Stimulated activated effector memory CD8-positive, alpha-beta T cell treated with anti-CD3 and anti-CD28 coated beads, Interleukin-12 subunit alpha, Interleukin-12 subunit beta, amount 100 ng/mL, for 72 hours (primary cell): Measurements from ENCODE around the gene C6orf89.

Experiments
- ATAC-seq: fragments of 150-1000 bp; cut with Tn5 transposase; 2 replicates; pipeline ENCODE4 v1.10.0; 2021
- DNase-seq, 2 donors: peaks; one replicate each; pipeline ENCODE4 v3.0.0; 2021 to 2022; ENCODE audit warnings: low spot score in 2 of 2
- H3K27ac Mint-ChIP-seq: one replicate; pipeline ENCODE4 v1.8.0; 2022; ENCODE audit warnings: mild to moderate bottlenecking, mixed read lengths
- H3K36me3 Mint-ChIP-seq: one replicate; pipeline ENCODE4 v1.8.0; 2022; ENCODE audit warnings: mild to moderate bottlenecking, mixed read lengths
- H3K4me1 Mint-ChIP-seq: one replicate; pipeline ENCODE4 v1.8.0; 2022; ENCODE audit warnings: mixed read lengths
- H3K4me3 Mint-ChIP-seq: one replicate; pipeline ENCODE4 v1.8.0; 2022; ENCODE audit warnings: mild to moderate bottlenecking, mixed read lengths
- H3K9me3 Mint-ChIP-seq: one replicate; pipeline ENCODE4 v1.8.0; 2022; ENCODE audit warnings: mixed read lengths

C6orf89 gene

DNA sequence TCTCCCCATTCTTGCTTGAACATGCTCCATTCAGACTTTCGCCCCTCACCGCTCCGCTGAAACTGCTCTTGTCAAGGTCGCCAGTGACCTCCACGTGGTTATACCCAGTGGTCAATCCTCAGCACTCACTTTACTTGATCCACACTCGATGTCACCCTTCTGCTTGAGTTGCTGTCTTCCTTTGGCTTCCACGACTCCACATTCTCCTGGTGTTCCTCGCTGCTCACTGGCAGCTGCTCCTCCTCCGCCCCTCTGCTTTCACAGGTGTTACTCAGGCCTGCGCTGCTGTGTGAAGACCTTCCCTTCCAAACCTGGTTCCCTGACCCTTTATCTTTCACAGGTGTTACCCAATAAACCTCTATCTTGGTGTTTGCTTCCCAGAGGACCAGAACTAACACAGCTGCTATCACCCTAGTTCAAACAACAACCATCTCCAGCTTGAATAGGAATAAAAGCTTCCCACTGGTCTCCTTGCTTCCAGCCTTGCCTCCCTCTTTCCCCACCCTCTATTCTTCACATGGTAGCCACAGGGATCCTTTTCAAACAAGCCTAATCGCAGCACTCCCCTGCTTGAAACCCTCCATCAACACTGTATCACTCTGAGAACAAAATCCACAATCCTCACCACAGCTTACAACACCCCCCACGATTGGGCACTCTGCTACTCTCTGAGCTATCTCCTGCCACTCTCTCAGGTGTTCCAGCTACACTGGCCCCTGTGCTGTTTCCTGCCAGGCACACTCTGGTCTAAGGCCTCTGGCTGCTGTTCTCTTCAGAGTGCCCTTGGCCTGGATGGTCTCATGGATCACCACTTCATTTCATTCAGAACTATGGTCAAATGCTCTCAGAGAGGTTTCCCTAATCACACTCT is 21.8 kb upstream of the C6orf89 start:
- H3K4me1 Mint-ChIP-seq = peaks cover 62% of the 10 kb centered on the region
- no peak overlapping the region for H3K4me3 Mint-ChIP-seq
- H3K9me3 Mint-ChIP-seq = no peaks in the 10 kb centered on the region
- H3K27ac Mint-ChIP-seq = peak overlapping the region; percentile 27
- DNase-seq (no peak), ATAC-seq (no peak)
- peaks cover 89% of the 10 kb centered on the region for H3K36me3 Mint-ChIP-seq

GRCh38 chr6:36865835-36866234 is 19.9 kb upstream of the C6orf89 start:
- peaks cover 70% of the 10 kb centered on the region for H3K4me1 Mint-ChIP-seq
- no peak for DNase-seq
- no peaks in the 10 kb centered on the region for H3K9me3 Mint-ChIP-seq
- ATAC-seq = no peak
- no peak overlapping the region for H3K4me3 Mint-ChIP-seq
- peak overlapping the region; percentile 49 for H3K27ac Mint-ChIP-seq
- peaks cover 92% of the 10 kb centered on the region for H3K36me3 Mint-ChIP-seq

DNA sequence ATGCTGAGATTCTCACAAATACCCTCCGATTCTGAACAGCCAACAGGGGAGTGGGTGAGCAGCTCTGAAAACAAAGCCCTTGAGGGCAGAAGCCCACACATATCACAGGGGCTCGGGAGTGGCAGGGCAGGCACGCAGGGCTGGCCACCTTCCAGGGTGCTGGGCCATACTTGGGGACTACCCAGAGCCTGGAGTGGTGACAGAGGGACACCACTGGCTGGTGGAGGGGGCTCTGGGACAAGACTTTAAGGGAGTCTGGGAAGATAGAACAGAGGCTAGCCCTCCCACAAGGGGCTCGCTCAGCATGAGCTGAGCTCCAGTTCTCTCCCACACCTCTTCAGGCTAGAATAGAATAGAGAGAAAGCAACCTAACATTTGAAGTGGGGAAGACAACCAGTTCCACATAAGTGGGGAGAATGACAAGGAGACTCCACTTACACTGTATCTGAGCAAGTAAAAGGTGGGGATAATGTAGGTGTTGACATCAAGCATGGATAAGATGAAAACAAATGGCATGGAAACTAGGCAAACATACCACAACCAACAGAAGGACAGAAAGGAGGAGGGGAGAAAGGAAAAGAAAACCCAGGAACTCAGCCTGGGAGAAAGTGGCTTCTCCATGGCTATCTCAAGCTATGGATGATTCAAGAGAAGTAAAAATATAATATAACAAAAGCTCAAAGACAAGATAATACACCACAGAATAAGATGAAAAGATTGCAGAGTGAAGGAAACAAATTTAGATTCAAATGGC is 18.1 kb upstream of the C6orf89 start:
- DNase-seq (no peak), ATAC-seq (no peak)
- H3K4me1 Mint-ChIP-seq = peaks cover 75% of the 10 kb centered on the region
- H3K4me3 Mint-ChIP-seq = no peak overlapping the region
- no peaks in the 10 kb centered on the region for H3K9me3 Mint-ChIP-seq
- peak overlapping the region; percentile 1 for H3K27ac Mint-ChIP-seq
- peaks cover 88% of the 10 kb centered on the region for H3K36me3 Mint-ChIP-seq

DNA sequence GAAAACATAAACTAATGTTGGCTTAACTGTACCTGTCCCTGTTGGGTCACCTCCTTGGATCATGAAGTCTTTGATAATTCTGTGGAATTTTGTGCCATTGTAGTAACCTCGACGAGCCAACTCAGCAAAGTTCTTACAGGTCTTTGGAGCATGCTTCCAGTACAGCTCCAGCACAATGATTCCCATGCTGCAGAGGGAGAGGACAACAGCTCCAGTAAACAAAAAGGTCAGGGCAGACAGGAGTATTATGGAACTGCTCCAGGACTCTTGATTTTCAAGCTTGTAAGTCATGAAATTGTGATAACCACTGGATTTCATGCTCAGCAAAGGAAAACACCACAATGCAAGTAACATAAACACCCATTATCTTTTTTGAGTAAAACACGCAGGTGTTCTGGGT is 14.1 kb upstream of the C6orf89 start:
- peaks cover 59% of the 10 kb centered on the region for H3K4me1 Mint-ChIP-seq
- H3K27ac Mint-ChIP-seq = no peak overlapping the region
- ATAC-seq (no peak), DNase-seq (no peak)
- no peak overlapping the region for H3K4me3 Mint-ChIP-seq
- peaks cover 72% of the 10 kb centered on the region for H3K36me3 Mint-ChIP-seq
- H3K9me3 Mint-ChIP-seq = no peaks in the 10 kb centered on the region

DNA sequence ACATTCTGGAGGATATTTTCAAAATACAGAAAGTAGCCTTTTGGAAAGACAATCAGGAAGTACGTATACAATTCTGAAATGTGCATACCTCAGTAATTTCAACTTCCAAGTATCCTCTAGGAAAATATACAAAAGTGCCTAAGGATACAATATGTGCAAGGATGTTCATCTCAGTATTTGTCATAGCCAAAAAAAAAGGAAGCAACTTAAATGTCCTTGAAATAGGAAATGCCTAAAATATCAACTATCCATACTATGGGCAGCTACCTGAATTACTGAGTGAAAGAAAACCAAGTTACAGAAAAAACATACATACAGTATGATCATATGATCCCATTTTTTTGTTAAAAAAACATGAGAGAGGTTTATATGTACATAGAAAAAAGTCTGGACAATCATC is 12.6 kb upstream of the C6orf89 start:
- DNase-seq = no peak
- peaks cover 58% of the 10 kb centered on the region for H3K36me3 Mint-ChIP-seq
- peak overlapping the region; percentile 90 for H3K4me3 Mint-ChIP-seq
- H3K27ac Mint-ChIP-seq = peak overlapping the region; percentile 99
- peaks cover 45% of the 10 kb centered on the region for H3K4me1 Mint-ChIP-seq
- no peak for ATAC-seq
- H3K9me3 Mint-ChIP-seq = no peaks in the 10 kb centered on the region

GRCh38 chr6:36873612-36874442 is 11.9 kb upstream of the C6orf89 start:
- Mint-ChIP-seq H3K9me3 (no peaks in the 10 kb centered on the region), H3K36me3 (peaks cover 51% of the 10 kb centered on the region), H3K4me3 (peak overlapping the region; percentile 90), H3K27ac (peak overlapping the region; percentile 99), H3K4me1 (peaks cover 42% of the 10 kb centered on the region)
- ATAC-seq = no peak
- no peak for DNase-seq

GRCh38 chr6:36874443-36875249 is 11.1 kb upstream of the C6orf89 start, which contains the start of gene PPIL1:
Gene PPIL1 (minus strand): TSS chr6:36874803. CDS start chr6:36874772, 31 bp downstream.
- peak; percentile 75 to 94 for DNase-seq
- H3K27ac Mint-ChIP-seq = peak within 1 kb of the TSS; percentile 99
- peaks cover 42% of the 10 kb centered on the region for H3K36me3 Mint-ChIP-seq
- ATAC-seq = peak; percentile 84
- H3K4me1 Mint-ChIP-seq = peaks cover 42% of the 10 kb centered on the region
- H3K4me3 Mint-ChIP-seq = peak within 1 kb of the TSS; percentile 90
- no peaks in the 10 kb centered on the region for H3K9me3 Mint-ChIP-seq

DNA sequence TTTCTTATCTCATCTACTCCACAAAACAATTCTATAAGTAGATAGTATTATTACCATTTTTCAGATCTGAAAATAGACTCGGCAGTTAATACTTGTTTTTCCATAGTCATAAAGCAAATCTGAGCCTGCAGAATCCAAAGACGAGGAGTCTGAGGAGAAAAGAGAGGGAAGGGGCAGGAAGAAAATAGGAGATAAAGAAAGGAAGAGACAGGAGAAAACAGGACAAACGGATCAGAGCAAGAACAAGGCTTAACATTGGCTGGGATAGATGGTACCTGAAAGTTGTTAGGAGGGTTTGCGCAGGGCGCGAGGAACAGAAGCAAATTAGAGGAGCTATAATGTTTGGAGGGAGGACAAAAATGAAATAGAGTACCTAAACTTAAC is 10.5 kb upstream of the C6orf89 start:
- peak overlapping the region; percentile 90 for H3K4me3 Mint-ChIP-seq
- ATAC-seq = no peak
- H3K36me3 Mint-ChIP-seq = peaks cover 36% of the 10 kb centered on the region
- H3K9me3 Mint-ChIP-seq = no peaks in the 10 kb centered on the region
- H3K4me1 Mint-ChIP-seq = peaks cover 39% of the 10 kb centered on the region
- H3K27ac Mint-ChIP-seq = peak overlapping the region; percentile 99
- DNase-seq = no peak

DNA sequence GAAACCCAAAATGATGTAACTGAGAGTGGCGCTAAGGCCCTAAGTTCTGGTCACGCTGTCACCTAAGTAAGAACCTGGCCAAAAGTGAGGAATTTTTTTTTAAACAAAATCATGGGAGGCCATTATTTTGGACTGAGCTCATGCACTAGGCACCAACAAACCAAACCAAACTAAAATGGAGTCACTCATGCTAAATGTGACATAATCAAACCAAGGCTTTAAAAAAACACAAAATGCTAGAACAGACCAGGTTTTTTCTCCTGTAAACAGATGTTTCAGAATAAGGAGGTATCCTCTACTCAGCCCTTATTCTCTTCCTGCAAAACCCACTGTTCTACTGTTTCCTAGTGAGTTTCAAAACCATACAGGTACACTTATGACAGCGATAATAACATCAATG is 1.1 kb upstream of the C6orf89 start:
- no peak for ATAC-seq
- Mint-ChIP-seq H3K4me1 (peaks cover 27% of the 10 kb centered on the region), H3K4me3 (no peak overlapping the region), H3K36me3 (peaks cover 6% of the 10 kb centered on the region), H3K9me3 (no peaks in the 10 kb centered on the region), H3K27ac (peak overlapping the region; percentile 95)
- DNase-seq = no peak

DNA sequence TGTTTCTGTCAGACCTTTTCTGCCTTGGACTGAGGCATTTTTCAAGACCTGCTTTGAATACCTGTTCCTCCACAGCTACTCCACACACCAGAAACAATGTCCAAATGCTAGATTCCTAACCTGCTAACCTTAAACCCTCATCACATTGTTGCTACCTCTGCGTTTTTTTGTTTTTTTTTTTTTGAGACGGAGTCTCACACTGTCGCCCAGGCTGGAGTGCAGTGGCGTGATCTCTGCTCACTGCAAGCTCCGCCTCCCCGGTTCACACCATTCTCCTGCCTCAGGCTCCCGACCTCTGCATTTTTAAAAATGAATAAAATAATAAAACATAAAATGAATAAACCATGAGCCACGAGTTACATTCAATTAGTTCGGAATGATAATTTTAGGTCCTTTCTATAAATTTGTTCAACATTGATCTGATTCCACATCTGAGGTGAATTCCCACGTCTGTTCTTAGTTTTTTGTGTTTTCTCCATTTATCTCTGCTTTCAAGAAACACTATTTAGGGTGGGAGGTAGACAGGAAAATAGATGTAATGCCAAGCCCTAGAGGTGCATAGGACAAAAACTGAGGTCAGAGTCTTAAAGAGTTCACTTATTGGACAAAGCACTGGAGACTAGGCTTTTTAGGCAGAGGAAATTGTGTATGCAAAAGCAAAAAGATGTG is 1.3 kb downstream of the C6orf89 start:
- Mint-ChIP-seq H3K9me3 (no peaks in the 10 kb centered on the region), H3K4me3 (peak overlapping the region; percentile 81), H3K36me3 (peaks cover 6% of the 10 kb centered on the region), H3K4me1 (peaks cover 33% of the 10 kb centered on the region), H3K27ac (peak overlapping the region; percentile 60)
- no peak for ATAC-seq
- no peak for DNase-seq

GRCh38 chr6:36888115-36888643 is 2.4 kb downstream of the C6orf89 start:
- Mint-ChIP-seq H3K9me3 (no peaks in the 10 kb centered on the region), H3K4me1 (peaks cover 33% of the 10 kb centered on the region), H3K4me3 (no peak overlapping the region), H3K27ac (peak overlapping the region; percentile 2), H3K36me3 (peaks cover 15% of the 10 kb centered on the region)
- ATAC-seq = no peak
- no peak for DNase-seq

DNA sequence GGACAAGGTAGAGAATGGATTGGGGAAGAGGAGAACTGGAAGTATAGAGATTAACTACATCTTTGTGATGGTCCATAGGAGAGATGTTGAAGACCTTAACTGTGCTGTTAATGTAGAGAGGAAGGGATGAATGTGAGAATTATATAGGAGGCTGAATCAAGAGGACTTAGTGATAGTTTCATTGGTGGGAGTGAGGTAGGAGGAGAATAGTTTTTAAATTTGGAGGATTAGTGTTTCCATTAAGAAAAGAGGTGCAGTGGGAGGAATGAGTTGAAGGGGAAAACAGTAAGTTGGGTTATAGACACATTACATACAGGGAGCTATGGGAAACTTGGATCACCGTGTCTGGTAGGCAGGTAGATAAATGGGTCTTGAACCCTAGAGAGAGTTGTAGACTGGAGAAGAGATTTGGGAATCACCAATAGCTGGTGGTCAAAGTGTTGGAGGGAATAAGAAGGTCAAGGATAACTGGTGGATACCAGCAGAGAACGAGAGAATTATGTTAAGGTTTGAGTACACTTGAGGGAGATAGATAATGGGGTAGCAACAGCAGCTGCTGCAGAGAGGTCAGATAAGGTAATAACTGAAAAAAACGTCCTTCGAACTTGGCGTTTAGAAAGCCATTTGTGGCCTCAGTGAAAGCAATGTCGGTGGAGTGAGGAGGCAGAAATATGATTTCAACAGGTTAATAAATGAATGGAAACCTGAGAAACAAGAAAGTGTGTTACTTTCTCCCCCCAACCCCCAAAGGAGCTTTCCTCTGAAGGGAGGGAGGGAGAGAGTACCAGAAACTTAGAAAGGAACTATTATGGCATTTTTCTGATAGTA is 3.1 kb downstream of the C6orf89 start:
- peaks cover 21% of the 10 kb centered on the region for H3K36me3 Mint-ChIP-seq

DNA sequence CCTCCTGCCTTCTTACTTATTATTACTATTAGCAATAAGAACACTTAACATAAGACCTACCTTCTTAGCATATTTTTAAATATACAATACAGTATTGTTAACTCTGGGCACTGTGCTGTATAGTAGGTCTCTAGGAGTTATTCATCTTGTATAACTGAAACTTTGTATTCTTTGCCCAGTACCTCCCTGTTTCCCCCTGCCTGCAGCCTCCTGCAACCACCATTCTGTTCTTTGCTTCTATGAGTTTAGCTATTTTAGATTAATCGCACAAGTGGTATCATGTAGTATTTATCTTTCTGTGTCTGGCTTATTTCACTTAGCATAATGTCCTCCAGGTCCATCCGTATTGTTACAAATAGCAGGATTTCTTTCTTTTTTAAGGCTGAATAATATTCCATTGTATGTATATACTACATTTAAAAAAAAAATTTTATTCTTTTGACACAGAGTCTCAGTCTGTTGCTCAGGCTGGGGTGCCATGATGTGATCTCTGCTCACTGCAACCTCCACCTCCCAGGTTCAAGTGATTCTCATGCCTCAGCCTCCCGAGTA is 4.4 kb downstream of the C6orf89 start:
- H3K4me1 Mint-ChIP-seq = peaks cover 33% of the 10 kb centered on the region
- no peak for DNase-seq
- no peak for ATAC-seq
- H3K4me3 Mint-ChIP-seq = no peak overlapping the region
- H3K36me3 Mint-ChIP-seq = peaks cover 34% of the 10 kb centered on the region
- no peak overlapping the region for H3K27ac Mint-ChIP-seq
- no peaks in the 10 kb centered on the region for H3K9me3 Mint-ChIP-seq

More for the DNA sequence above, 3.1 kb downstream of the C6orf89 start:
- ATAC-seq = no peak
- H3K4me1 Mint-ChIP-seq = peaks cover 33% of the 10 kb centered on the region
- H3K27ac Mint-ChIP-seq = peak overlapping the region; percentile 2
- H3K9me3 Mint-ChIP-seq = no peaks in the 10 kb centered on the region
- H3K4me3 Mint-ChIP-seq = no peak overlapping the region
- DNase-seq = no peak
